ENCODE data around the gene NPL. TPM values are rescaled to one million over a fixed set of nuclear protein-coding genes. Genes with fewer than 3 reads are reported as not detected.

The NPL gene
- polyA plus RNA-seq, 2 of the 4 experiments (the other 2 are of a cell fraction) = 0.80 to 1.0 TPM

- no peak for TF ChIP-seq FOSL2 (IDR thresholded peaks at IDR 0.05)
- TF ChIP-seq FOSL2 (CRISPR knock-in tag; IDR thresholded peaks at IDR 0.05) = no peak
- TF ChIP-seq REST (IDR thresholded peaks at IDR 0.05) = no peak
- TF ChIP-seq FOSB (CRISPR knock-in tag; IDR thresholded peaks at IDR 0.05) = no peak
- TF ChIP-seq CBX2 (IDR thresholded peaks at IDR 0.05; ENCODE audit: borderline replicate concordance, low read depth) = no peak
- TF ChIP-seq MYC (IDR thresholded peaks at IDR 0.05; ENCODE audit: borderline replicate concordance, low read length) = no peak
- TF ChIP-seq ZNF302 (CRISPR knock-in tag; IDR thresholded peaks at IDR 0.05) = no peak
- TF ChIP-seq RNF2 (IDR thresholded peaks at IDR 0.05; ENCODE audit: borderline replicate concordance, low read depth) = no peak
Measured at GRCh38 chr1:182771187-182771984, 18.2 kb upstream of the NPL start (continued).

DNA sequence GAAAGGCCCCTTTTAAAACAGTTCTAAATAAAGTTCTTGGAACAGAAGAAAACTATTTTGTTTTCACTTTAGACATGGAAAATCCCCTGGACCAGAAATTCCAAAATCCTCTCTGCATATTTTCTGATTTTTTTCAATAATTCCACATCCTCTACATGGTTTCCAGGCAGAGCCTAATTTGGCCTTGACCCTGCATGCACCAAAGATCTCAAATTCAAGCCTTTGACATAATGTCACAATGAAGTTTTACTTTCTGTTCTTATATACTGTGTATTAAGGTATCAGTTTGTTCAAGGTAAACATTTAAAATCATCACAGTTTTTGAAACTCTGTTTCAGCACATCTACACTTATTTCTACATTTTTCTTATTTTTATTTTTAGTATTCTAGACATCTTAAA lies 12.2 kb upstream of the NPL start:
- no peaks in the 10 kb centered on the region for H3K4me1 ChIP-seq
- ATAC-seq (no peak), FAIRE-seq (no peak), DNase-seq (ENCODE audit: low read depth in 1 of 2, low spot score in 1 of 2) (no peak)
- ChIA-PET CTCF (interaction anchor here (0.6 to 1.5 kb wide), 3 partner anchors 31 to 177 kb away, joined by 3 to 5 read pairs (median 3); no protein-coding TSS in a partner anchor), POLR2A (no interaction called here)
- no peak overlapping the region for H3K27ac ChIP-seq
- no peak overlapping the region for H3K4me3 ChIP-seq
- TF ChIP-seq ZFP36 (IDR thresholded peaks at IDR 0.05; ENCODE audit: borderline replicate concordance, partially characterized antibody) = no peak
- TF ChIP-seq MAFK (IDR thresholded peaks at IDR 0.05; ENCODE audit: partially characterized antibody) = no peak
- no peak for TF ChIP-seq FOSL2 (IDR thresholded peaks at IDR 0.05)
- no peak for TF ChIP-seq FOSL2 (CRISPR knock-in tag; IDR thresholded peaks at IDR 0.05)
- TF ChIP-seq NFE2L2 (conservative IDR thresholded peaks at IDR 0.05; ENCODE audit: low read length) = no peak
- TF ChIP-seq, protein P1, sequence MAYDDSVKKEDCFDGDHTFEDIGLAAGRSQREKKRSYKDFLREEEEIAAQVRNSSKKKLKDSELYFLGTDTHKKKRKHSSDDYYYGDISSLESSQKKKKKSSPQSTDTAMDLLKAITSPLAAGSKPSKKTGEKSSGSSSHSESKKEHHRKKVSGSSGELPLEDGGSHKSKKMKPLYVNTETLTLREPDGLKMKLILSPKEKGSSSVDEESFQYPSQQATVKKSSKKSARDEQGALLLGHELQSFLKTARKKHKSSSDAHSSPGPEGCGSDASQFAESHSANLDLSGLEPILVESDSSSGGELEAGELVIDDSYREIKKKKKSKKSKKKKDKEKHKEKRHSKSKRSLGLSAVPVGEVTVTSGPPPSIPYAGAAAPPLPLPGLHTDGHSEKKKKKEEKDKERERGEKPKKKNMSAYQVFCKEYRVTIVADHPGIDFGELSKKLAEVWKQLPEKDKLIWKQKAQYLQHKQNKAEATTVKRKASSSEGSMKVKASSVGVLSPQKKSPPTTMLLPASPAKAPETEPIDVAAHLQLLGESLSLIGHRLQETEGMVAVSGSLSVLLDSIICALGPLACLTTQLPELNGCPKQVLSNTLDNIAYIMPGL (CRISPR knock-in tag; IDR thresholded peaks at IDR 0.05; ENCODE audit: borderline replicate concordance) = no peak
- TF ChIP-seq FOSB (CRISPR knock-in tag; IDR thresholded peaks at IDR 0.05) = no peak
- TF ChIP-seq CBX2 (IDR thresholded peaks at IDR 0.05; ENCODE audit: borderline replicate concordance, low read depth) = no peak
- no peak for TF ChIP-seq ESRRA (IDR thresholded peaks at IDR 0.05; ENCODE audit: borderline replicate concordance, low read length)
- no peak for TF ChIP-seq POLR2A (IDR thresholded peaks at IDR 0.05; ENCODE audit: low read length)
- H3K9me3 ChIP-seq = no peaks in the 10 kb centered on the region
- H3K4me2 ChIP-seq = no peak overlapping the region

DNA sequence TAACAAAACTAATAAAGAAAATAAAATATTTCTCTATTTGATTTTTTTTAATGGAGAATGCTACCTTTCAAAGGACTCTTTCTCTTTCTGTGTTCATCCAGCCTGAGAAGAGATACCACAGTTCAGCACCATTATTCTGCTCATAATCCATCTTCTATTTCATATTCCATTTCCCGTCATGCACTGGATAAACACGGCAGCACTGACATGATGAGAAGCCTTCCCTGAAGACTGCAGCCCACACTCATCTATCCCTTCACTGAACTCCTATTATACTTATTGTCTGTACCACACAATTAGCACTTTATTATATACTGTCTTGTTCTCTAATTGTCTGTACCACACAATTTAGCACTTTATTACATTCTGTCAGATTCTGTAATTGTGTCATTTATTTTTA lies 10.7 kb upstream of the NPL start:
- CTCF ChIA-PET = no interaction called here
- H3K27ac ChIP-seq = no peak overlapping the region
- POLR2A ChIA-PET = no interaction called here
- no peak for FAIRE-seq
- WGBS (ENCODE audit: missing lambda C conversion rate) = 72% methylated on average over 2 of the region's 2 CpGs
- no peak for ATAC-seq
- H3K4me1 ChIP-seq = no peaks in the 10 kb centered on the region
- DNase-seq (ENCODE audit: low read depth in 1 of 2, low spot score in 1 of 2) = no peak
- no peak overlapping the region for H3K4me3 ChIP-seq
- TF ChIP-seq RFX5 (IDR thresholded peaks at IDR 0.05) (no peak), E2F6 (IDR thresholded peaks at IDR 0.05; ENCODE audit: borderline replicate concordance, low read depth) (no peak), HOXB5 (CRISPR knock-in tag; IDR thresholded peaks at IDR 0.05) (no peak), HES2 (IDR thresholded peaks at IDR 0.05) (no peak), TP53 (CRISPR knock-in tag; IDR thresholded peaks at IDR 0.05) (no peak), HDAC2 (IDR thresholded peaks at IDR 0.05) (no peak), BCL3 (IDR thresholded peaks at IDR 0.05) (no peak), CHD4 (IDR thresholded peaks at IDR 0.05; ENCODE audit: borderline replicate concordance) (no peak), CBX8 (IDR thresholded peaks at IDR 0.05) (no peak), RCOR1 (IDR thresholded peaks at IDR 0.05; ENCODE audit: low read depth, low read length) (no peak)
- TF ChIP-seq, protein P2, sequence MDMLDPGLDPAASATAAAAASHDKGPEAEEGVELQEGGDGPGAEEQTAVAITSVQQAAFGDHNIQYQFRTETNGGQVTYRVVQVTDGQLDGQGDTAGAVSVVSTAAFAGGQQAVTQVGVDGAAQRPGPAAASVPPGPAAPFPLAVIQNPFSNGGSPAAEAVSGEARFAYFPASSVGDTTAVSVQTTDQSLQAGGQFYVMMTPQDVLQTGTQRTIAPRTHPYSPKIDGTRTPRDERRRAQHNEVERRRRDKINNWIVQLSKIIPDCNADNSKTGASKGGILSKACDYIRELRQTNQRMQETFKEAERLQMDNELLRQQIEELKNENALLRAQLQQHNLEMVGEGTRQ (IDR thresholded peaks at IDR 0.05) = no peak
- H3K4me2 ChIP-seq = no peak overlapping the region
- no peaks in the 10 kb centered on the region for H3K9me3 ChIP-seq
